Mammary epithelial cell (primary cell): ENCODE data around the gene IGSF6.
A peak's percentile ranks its signal among the peaks of the same experiment; 100 is the strongest.

Experiments used
- EZH2 ChIP-seq: IDR thresholded peaks from 2 replicates; pipeline ENCODE4 v1.6.1; 2012; ENCODE audit warnings: low read length, inconsistent platforms, borderline replicate concordance
- TF ChIP-seq, protein P1 (sequence below), 2 donors: IDR thresholded peaks in 1 of 2; conservative IDR thresholded peaks in 1 of 2; 2 replicates each; pipeline ENCODE4 v1.5.1; 2011 to 2012; ENCODE audit warnings: inconsistent platforms in 2 of 2, low read length in 2 of 2, mild to moderate bottlenecking in 2 of 2, control low read depth in 1 of 2, low read depth in 1 of 2; ENCODE audit not compliant: insufficient read depth in 1 of 2; ENCODE audit errors: extremely low read depth in 1 of 2

DNA sequence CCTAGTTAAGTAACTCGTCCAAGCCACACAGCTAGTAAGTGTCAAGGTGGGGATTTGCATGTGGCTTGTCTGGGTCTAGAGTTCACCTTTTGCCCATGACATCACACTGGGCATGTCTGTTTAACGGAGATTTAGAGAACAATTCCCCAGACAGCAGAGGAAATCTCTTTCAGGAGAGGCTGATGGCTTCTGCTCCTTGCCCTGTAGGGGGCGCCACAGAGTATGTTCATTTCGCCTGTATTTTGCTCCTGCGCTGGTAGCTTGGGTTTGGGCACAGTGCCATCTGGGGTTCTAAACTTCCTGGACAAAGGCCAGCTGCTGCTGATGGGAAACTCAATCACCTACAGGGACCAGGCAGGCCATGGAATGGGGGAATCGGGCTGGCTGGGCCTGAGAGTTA, 31.8 kb upstream of the IGSF6 start:
- TF ChIP-seq, protein P1, sequence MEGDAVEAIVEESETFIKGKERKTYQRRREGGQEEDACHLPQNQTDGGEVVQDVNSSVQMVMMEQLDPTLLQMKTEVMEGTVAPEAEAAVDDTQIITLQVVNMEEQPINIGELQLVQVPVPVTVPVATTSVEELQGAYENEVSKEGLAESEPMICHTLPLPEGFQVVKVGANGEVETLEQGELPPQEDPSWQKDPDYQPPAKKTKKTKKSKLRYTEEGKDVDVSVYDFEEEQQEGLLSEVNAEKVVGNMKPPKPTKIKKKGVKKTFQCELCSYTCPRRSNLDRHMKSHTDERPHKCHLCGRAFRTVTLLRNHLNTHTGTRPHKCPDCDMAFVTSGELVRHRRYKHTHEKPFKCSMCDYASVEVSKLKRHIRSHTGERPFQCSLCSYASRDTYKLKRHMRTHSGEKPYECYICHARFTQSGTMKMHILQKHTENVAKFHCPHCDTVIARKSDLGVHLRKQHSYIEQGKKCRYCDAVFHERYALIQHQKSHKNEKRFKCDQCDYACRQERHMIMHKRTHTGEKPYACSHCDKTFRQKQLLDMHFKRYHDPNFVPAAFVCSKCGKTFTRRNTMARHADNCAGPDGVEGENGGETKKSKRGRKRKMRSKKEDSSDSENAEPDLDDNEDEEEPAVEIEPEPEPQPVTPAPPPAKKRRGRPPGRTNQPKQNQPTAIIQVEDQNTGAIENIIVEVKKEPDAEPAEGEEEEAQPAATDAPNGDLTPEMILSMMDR (conservative IDR thresholded peaks at IDR 0.05 in 1 of 2, IDR thresholded peaks at IDR 0.05 in 1 of 2; ENCODE audit: extremely low read depth in 1 of 2, insufficient read depth in 1 of 2, low read depth in 1 of 2, low read length in 2 of 2) = peak; percentile 41 to 45
- no peak for TF ChIP-seq EZH2
